Gastroesophageal sphincter (tissue), 3 donors: ENCODE results near the gene HHAT.

Experiments
- POLR2A ChIP-seq, 2 donors: fragments of 450-650 bp; IDR thresholded peaks; one replicate each; pipeline ENCODE4 v1.6.1; 2017; ENCODE audit warnings: antibody characterized with exemption in 2 of 2, mild to moderate bottlenecking in 2 of 2, moderate library complexity in 1 of 2
- TF ChIP-seq, protein P1 (sequence below), 4 experiments: fragments of 200-600 bp in 2 of 4; fragments of 450-650 bp in 2 of 4; sonication (generic) in 1 of 4; IDR thresholded peaks; one replicate each; pipeline ENCODE4 v1.5.1; 2017 to 2019; ENCODE audit warnings: antibody characterized with exemption in 4 of 4, mild to moderate bottlenecking in 2 of 4, moderate library complexity in 2 of 4

DNA sequence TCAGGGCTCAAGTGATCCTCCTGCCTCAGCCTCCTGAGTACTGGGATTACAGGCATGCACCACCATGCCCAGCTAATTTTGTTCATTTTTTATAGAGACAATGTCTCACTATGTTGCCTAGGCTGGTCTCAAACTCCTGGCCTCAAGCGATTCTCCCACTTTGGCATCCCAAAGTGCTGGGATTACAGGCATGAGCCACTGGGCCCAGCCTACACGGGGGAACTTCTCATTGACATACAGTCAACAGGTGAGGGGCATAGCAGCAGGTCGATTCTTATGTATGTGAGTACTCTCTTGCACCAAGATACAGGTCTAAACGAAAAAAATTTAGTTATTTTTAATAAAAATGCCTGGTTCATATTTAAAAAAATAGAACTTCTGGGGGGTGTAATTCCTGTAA is 39.5 kb upstream of the HHAT start:
- TF ChIP-seq, protein P1, sequence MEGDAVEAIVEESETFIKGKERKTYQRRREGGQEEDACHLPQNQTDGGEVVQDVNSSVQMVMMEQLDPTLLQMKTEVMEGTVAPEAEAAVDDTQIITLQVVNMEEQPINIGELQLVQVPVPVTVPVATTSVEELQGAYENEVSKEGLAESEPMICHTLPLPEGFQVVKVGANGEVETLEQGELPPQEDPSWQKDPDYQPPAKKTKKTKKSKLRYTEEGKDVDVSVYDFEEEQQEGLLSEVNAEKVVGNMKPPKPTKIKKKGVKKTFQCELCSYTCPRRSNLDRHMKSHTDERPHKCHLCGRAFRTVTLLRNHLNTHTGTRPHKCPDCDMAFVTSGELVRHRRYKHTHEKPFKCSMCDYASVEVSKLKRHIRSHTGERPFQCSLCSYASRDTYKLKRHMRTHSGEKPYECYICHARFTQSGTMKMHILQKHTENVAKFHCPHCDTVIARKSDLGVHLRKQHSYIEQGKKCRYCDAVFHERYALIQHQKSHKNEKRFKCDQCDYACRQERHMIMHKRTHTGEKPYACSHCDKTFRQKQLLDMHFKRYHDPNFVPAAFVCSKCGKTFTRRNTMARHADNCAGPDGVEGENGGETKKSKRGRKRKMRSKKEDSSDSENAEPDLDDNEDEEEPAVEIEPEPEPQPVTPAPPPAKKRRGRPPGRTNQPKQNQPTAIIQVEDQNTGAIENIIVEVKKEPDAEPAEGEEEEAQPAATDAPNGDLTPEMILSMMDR (IDR thresholded peaks at IDR 0.05): no peak
- no peak for TF ChIP-seq POLR2A (IDR thresholded peaks at IDR 0.05)
